ENCODE data around the gene GPR75. TPM values are rescaled to one million over a fixed set of nuclear protein-coding genes. Genes with fewer than 3 reads are reported as not detected.
A peak's percentile ranks its signal among the peaks of the same experiment; 100 is the strongest.

Gene GPR75
- total RNA-seq, 2 experiments from 2014 or later: 0.88 to 1.2 TPM

GRCh38 chr2:53818854-53819435 lies 40.8 kb downstream of the GPR75 start:
- Mint-ChIP-seq H3K27ac (no peak overlapping the region), H3K4me3 (no peak overlapping the region), H3K9me3 (no peaks in the 10 kb centered on the region), H3K27me3 (no peaks in the 10 kb centered on the region), H3K36me3 (ENCODE audit: low read depth) (peaks cover 10% of the 10 kb centered on the region), H3K4me1 (ENCODE audit: low read depth) (no peaks in the 10 kb centered on the region)
- no peak for TF ChIP-seq CTCF (IDR thresholded peaks at IDR 0.05)
- DNase-seq: no peak
- intact Hi-C loops (cut with micrococcal nuclease): no loop called here
- ChIA-PET CTCF (interaction anchor here (0.5 to 0.7 kb wide), 2 partner anchors 21 to 80 kb away, joined by 3 to 4 read pairs; no protein-coding TSS in a partner anchor), POLR2A (interaction anchor here (1.7 kb wide), 1 partner anchor 11 kb away, joined by 4 read pairs; no protein-coding TSS in a partner anchor)
- ATAC-seq: no peak

GRCh38 chr2:53813151-53813550 lies 46.6 kb downstream of the GPR75 start:
- Mint-ChIP-seq H3K4me3 (no peak overlapping the region), H3K27ac (peak overlapping the region; percentile 46), H3K9me3 (no peaks in the 10 kb centered on the region), H3K27me3 (no peaks in the 10 kb centered on the region), H3K36me3 (ENCODE audit: low read depth) (peaks cover 17% of the 10 kb centered on the region), H3K4me1 (ENCODE audit: low read depth) (no peaks in the 10 kb centered on the region)
- POLR2A ChIA-PET: interaction anchor here (0.6 kb wide), 1 partner anchor 11 kb away, joined by 3 read pairs; no protein-coding TSS in a partner anchor
- DNase-seq (no peak), ATAC-seq (no peak)
- intact Hi-C loops (cut with micrococcal nuclease): no loop called here
- CTCF ChIA-PET: interaction anchor here (0.8 to 0.9 kb wide), 2 partner anchors 10 to 12 kb away, joined by 3 read pairs; no protein-coding TSS in a partner anchor
- no peak for TF ChIP-seq CTCF (IDR thresholded peaks at IDR 0.05)

DNA sequence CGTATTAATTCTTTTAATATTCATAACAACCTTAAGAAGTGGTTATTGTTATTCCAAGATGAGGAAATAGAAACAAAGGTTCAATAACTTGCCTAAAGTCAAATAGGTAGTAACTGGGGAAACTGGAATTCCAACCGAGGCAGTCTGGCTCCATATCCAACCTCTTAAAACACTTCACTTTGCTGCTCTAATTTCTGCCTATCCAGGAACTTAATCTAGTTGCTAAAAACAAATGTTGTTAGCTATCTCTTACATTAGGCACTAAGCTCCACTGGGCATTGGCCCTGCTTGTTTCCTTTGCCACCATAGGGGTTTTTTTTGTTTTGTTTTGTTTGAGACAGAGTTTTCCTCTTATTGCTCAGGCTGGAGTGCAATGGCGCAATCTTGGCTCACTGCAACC lies 48.2 kb downstream of the GPR75 start:
- intact Hi-C loops (cut with micrococcal nuclease): no loop called here
- TF ChIP-seq CTCF (IDR thresholded peaks at IDR 0.05): no peak
- Mint-ChIP-seq H3K36me3 (ENCODE audit: low read depth) (peaks cover 16% of the 10 kb centered on the region), H3K4me3 (no peak overlapping the region), H3K27me3 (no peaks in the 10 kb centered on the region), H3K9me3 (no peaks in the 10 kb centered on the region), H3K4me1 (ENCODE audit: low read depth) (no peaks in the 10 kb centered on the region), H3K27ac (no peak overlapping the region)
- POLR2A ChIA-PET: no interaction called here
- CTCF ChIA-PET: no interaction called here
- ATAC-seq: no peak
- DNase-seq: no peak

Small RNAs within 50 kb of the gene (microRNA-seq; reads per million reads assigned to microRNA genes)
- not detected for gene MIR3682 (ENCODE audit: borderline microRNAs expressed, borderline replicate concordance)

Other genes with a start within 250 kb of the GPR75 start
- gene CHAC2, start 92.2 kb downstream of the GPR75 start, total RNA-seq: 10 to 100 TPM; 19.8 to 20.4 TPM
- gene ASB3, start 73.0 kb downstream of the GPR75 start, total RNA-seq: 10 to 100 TPM; 22.9 to 25.3 TPM
- gene ERLEC1, start 72.9 kb downstream of the GPR75 start, total RNA-seq: 10 to 100 TPM; 15.6 to 19.2 TPM
- 10 to 100 TPM; 51.7 to 54.4 TPM for gene PSME4, start 111.0 kb upstream of the GPR75 start, total RNA-seq

Data from activated CD8-positive, alpha-beta T cell treated with anti-CD3 and anti-CD28 coated beads for 36 hours (primary cell).